Ovary (tissue), 9 donors: Measurements from ENCODE around the gene FAM47E. TPM values are rescaled to one million over a fixed set of nuclear protein-coding genes. Genes with fewer than 3 reads are reported as not detected.
"Not testable (repeated sequence)": the region's sequence is repeated elsewhere in the genome, so short reads cannot be mapped to it uniquely, and the experiment has no call there.

ENCODE experiments used
- DNase-seq, 5 donors: peaks; one replicate each; pipeline ENCODE4 v3.0.0-alpha.2; 2019 to 2020
- H3K27ac ChIP-seq, 2 donors: fragments of 200-600 bp; one replicate each; pipeline versions ENCODE4 v1.5.1 to v1.8.0; 2019 to 2022
- H3K27me3 ChIP-seq: fragments of 200-600 bp; one replicate; pipeline ENCODE4 v1.8.0; 2022
- H3K36me3 ChIP-seq: fragments of 200-600 bp; sonication (generic); one replicate; pipeline ENCODE4 v1.5.1; 2019
- H3K4me1 ChIP-seq: one replicate; pipeline ENCODE4 v1.8.1; 2013; ENCODE audit warnings: mild to moderate bottlenecking, moderate library complexity; ENCODE audit not compliant: insufficient read depth
- H3K4me3 ChIP-seq: fragments of 200-600 bp; sonication (generic); one replicate; pipeline ENCODE4 v1.5.1; 2017
- H3K9me3 ChIP-seq, 2 donors: fragments of 200-600 bp in 1 of 2; sonication (generic) in 1 of 2; one replicate each; pipeline versions ENCODE4 v1.5.1 to v1.8.1; 2013 to 2019; ENCODE audit warnings: mild to moderate bottlenecking in 1 of 2, moderate library complexity in 1 of 2
- EP300 ChIP-seq: sonication (generic); formaldehyde crosslinking; IDR thresholded peaks from one replicate; pipeline ENCODE4 v1.6.1; 2017; ENCODE audit warnings: antibody characterized with exemption
- POLR2A ChIP-seq: fragments of 450-650 bp; IDR thresholded peaks from one replicate; pipeline ENCODE4 v1.6.1; 2017; ENCODE audit warnings: antibody characterized with exemption, mild to moderate bottlenecking, moderate library complexity
- WGBS, 3 donors: extraction: QIAGEN DNeasy Blood & Tissue Kit in 1 of 3; methylation state at CpG; one replicate each; pipeline versions ENCODE4 v1.1.5 to v1.1.7; 2013 to 2017; 5-methylcytosine and 5-hydroxymethylcytosine counted together
- intact Hi-C, 4 donors: fragments of 100-400 bp; cut with DNase I; formaldehyde crosslinking; loops; one replicate each; pipeline versions ENCODE4 v1.11.0 to v1.15.1; 2022 to 2023
- polyA plus RNA-seq, 2 donors: library from polyadenylated mRNA; stranded (reverse); fragments of 200-250 nt in 1 of 2; fragments of 350-450 nt in 1 of 2; fragmentation: Illumina TruSeq in 1 of 2; extraction: RNeasy Lipid Tissue Mini Kit (QIAGEN cat#74804) in 1 of 2; gene quantifications; one replicate each; pipeline ENCODE4 v1.2.3, GENCODE V29; 2013 to 2014
- total RNA-seq, 7 donors: library from RNA; depleted of rRNA in 2 of 7; stranded (reverse); fragments of >200 nt in 2 of 7; fragmentation: NEBNext Ultra II Directional in 3 of 7; extraction: Animal tissue kit (Norgen Biotek cat#: 25700) in 3 of 7; gene quantifications; one replicate each; pipeline versions ENCODE4 v1.1.0 to v1.2.4, GENCODE V29; 2016 to 2023
- TF ChIP-seq, protein P1 (sequence below), 3 donors: fragments of 450-650 bp in 2 of 3; fragments of 200-600 bp in 1 of 3; IDR thresholded peaks; one replicate each; pipeline versions ENCODE4 v1.5.1 to v1.8.0; 2016 to 2022; ENCODE audit warnings: antibody characterized with exemption in 3 of 3, mild to moderate bottlenecking in 1 of 3
- donor health status: DM: no; HTN: no; CAD: no; lungs with moderate emphysema.
- donor health status: DM: no; HTN: no; CAD: no.
- donor health status: Bipolar disorder and iron deficiency.
- donor health status: DM: yes; HTN: yes; CAD: no.
- donor health status: DM: no; HTN: no; CAD: no.
- donor health status: DM: yes; HTN: yes; CAD: no.

The FAM47E gene
- total and polyA plus RNA-seq, 9 donors, result 0.08 to 8.2 (median 2.1) TPM

DNA sequence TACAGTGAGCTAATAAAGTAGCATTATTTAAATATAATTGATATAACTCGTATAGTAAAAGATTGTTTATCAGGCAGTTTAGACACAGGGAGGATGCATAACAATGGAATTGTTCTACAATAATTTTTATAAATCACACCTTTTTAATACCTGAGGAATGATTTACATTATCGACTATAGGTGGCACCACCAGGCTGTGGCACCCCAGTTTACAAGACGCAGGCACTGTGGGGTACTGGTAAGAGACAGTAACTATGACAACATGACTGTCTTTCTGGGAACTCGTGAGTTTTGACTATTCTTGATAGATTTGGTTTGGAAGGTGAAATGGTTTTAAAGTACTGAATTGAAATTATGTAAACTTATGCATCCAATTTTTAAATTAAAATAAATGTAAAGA lies 27.9 kb downstream of the FAM47E start:
- intact Hi-C loops, result no loop called here
- Histone ChIP-seq H3K4me1 (no peaks in the 10 kb centered on the region), H3K9me3 (no peaks in the 10 kb centered on the region), H3K27ac (no peak overlapping the region), H3K27me3 (no peaks in the 10 kb centered on the region), H3K4me3 (no peak overlapping the region), H3K36me3 (no peaks in the 10 kb centered on the region)
- TF ChIP-seq POLR2A (no peak), EP300 (no peak)
- TF ChIP-seq, protein P1, sequence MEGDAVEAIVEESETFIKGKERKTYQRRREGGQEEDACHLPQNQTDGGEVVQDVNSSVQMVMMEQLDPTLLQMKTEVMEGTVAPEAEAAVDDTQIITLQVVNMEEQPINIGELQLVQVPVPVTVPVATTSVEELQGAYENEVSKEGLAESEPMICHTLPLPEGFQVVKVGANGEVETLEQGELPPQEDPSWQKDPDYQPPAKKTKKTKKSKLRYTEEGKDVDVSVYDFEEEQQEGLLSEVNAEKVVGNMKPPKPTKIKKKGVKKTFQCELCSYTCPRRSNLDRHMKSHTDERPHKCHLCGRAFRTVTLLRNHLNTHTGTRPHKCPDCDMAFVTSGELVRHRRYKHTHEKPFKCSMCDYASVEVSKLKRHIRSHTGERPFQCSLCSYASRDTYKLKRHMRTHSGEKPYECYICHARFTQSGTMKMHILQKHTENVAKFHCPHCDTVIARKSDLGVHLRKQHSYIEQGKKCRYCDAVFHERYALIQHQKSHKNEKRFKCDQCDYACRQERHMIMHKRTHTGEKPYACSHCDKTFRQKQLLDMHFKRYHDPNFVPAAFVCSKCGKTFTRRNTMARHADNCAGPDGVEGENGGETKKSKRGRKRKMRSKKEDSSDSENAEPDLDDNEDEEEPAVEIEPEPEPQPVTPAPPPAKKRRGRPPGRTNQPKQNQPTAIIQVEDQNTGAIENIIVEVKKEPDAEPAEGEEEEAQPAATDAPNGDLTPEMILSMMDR (IDR thresholded peaks at IDR 0.05), result no peak
- WGBS, 3 donors, result 74 to 78% (median 76%) methylated on average over 4 of the region's 4 CpGs
- DNase-seq, result no peak

DNA sequence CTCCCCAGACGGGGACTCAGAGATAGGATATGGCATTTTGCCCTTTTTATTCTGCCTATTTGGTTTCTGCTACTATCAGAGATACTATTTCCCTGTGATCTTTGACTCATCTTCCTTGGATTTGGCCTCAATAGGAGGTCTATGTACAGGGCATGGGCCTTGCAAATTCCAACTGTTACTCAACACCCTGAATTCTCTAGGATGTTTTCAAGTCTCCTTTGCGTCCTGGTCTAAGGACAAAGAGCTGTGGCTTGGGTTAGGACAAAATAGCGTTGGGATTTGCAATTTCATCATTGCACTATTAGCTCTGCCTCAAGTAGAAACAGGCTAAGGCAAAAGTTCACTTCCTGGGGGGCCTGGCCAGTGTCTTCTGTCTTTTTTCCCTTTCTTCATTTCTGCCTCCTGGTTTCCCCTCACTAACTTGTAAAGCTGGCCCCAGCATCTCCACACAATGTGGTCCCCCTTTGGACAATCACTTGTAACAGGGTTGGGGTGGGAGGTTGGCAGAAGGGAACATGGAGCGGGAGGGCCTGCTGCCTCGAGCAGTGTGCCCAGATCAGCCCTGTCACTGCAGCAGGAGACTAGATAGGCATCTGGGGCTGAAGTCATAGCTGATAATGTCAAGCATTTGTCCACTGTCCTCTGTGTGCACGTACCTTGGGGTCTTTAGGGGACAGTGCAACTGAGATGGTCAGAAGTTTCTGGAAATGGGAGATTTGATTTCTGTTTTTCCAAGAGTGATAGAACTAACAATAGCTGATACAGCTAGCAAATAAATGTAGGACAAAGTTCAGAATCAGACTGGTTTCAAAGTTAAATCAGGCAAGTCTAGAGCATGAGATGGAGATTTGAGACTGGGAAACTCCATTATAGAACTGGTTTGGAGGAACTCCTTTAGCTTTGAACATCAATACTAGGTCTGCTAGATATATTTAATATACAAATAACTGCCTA lies 29.2 kb downstream of the FAM47E start:
- intact Hi-C loops, result no loop called here
- Histone ChIP-seq H3K27ac (no peak overlapping the region), H3K4me3 (no peak overlapping the region), H3K4me1 (no peaks in the 10 kb centered on the region), H3K9me3 (no peaks in the 10 kb centered on the region), H3K27me3 (no peaks in the 10 kb centered on the region), H3K36me3 (no peaks in the 10 kb centered on the region)
- no peak for TF ChIP-seq EP300
- no peak for TF ChIP-seq POLR2A
- no peak for DNase-seq
- WGBS, 3 donors, result 83 to 84% (median 83%) methylated on average over 6 of the region's 6 CpGs

DNA sequence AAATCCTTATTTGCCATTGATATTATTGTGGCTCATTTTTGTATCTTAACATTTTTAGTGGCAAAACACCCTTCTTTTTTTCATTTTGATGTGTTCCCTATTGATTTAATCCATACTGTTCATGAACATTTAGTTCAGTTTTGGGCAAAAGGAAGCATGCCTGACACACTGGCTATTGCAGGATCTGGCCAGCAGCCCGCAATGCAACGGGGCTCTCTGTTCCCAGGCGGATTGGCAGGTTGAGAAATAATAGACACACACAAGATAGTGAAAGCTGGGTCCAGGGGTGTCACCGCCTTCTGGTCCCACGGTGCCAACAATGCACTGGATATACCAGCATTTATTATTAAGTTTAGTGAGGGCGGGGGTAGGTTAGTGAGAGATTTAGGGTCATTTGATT lies 30.1 kb downstream of the FAM47E start:
- intact Hi-C loops, H3K9me3 ChIP-seq, H3K4me1 ChIP-seq, H3K36me3 ChIP-seq, DNase-seq, H3K27me3 ChIP-seq, H3K4me3 ChIP-seq, H3K27ac ChIP-seq: not testable (repeated sequence)
- WGBS, 3 donors, result 81 to 90% (median 88%) methylated on average over 6 of the region's 6 CpGs

DNA sequence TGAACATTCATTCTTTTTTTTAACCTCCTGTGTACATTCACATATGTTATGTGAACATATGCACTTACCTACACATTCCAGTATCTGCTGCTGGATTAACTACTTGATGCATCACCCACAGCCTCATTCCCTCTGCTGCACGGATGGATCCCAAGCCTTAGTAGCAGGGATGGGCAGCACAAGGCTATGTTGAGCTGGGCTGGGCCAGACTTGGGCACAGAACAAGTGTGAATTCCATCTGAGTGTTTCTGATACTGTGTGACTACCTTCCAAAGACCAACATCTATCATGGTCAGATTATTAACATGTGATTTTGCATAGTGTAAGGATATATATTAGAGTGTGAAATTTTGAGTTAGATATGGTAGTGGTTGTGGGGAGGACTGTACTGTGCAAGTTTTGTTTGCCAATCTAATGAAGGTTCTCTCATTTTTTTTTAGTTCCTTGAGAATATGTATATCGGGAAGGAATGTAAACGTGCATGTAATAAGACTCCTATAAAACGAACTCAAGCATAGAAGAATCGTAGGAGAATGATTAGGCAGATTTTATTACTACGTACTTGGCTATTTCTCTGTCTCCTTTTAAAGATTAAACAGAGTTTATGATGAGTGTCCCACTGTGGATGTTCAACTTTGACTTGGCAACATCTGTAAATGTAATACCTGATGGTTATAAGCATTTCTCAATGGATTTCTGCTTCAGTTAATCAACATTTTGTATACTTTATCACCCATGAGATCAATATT lies 31.6 kb downstream of the FAM47E start:
- TF ChIP-seq, protein P1 (IDR thresholded peaks at IDR 0.05), result no peak
- no peak for TF ChIP-seq EP300
- no peak for TF ChIP-seq POLR2A
- H3K9me3 ChIP-seq, result no peaks in the 10 kb centered on the region
- no peaks in the 10 kb centered on the region for H3K36me3 ChIP-seq
- WGBS, 3 donors, result 51 to 78% (median 58%) methylated on average over 6 of the region's 6 CpGs
- H3K4me3 ChIP-seq, result no peak overlapping the region
- no peaks in the 10 kb centered on the region for H3K4me1 ChIP-seq
- DNase-seq, result no peak
- no peaks in the 10 kb centered on the region for H3K27me3 ChIP-seq
- intact Hi-C loops, result no loop called here
- no peak overlapping the region for H3K27ac ChIP-seq

DNA sequence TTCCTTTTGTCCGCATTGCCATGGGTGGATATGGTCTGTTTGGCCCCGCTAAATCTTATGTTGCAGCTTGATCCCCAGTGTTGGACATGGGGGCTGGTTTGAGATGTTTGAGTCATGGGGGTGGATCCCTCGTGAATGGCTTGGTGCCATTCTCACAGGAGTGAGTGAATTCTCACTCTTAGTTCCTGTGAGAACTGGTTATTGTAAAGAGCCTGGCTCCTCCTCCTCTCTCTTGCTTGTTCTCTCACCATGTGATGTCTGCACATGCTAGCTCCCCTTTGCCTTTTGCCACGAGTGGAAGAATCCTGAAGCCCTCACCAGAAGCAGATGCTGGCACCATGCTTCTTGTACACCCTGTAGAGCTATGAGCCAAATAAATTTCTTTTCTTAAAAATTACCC lies 32.4 kb downstream of the FAM47E start:
- no peaks in the 10 kb centered on the region for H3K4me1 ChIP-seq
- H3K4me3 ChIP-seq, result no peak overlapping the region
- H3K27ac ChIP-seq, result no peak overlapping the region
- TF ChIP-seq, protein P1 (IDR thresholded peaks at IDR 0.05), result no peak
- TF ChIP-seq EP300 (no peak), POLR2A (no peak)
- WGBS, 3 donors, result 60 to 74% (median 69%) methylated on average over 4 of the region's 4 CpGs
- H3K9me3 ChIP-seq, result no peaks in the 10 kb centered on the region
- DNase-seq, result no peak
- no peaks in the 10 kb centered on the region for H3K27me3 ChIP-seq
- H3K36me3 ChIP-seq, result no peaks in the 10 kb centered on the region
- intact Hi-C loops, result no loop called here

DNA sequence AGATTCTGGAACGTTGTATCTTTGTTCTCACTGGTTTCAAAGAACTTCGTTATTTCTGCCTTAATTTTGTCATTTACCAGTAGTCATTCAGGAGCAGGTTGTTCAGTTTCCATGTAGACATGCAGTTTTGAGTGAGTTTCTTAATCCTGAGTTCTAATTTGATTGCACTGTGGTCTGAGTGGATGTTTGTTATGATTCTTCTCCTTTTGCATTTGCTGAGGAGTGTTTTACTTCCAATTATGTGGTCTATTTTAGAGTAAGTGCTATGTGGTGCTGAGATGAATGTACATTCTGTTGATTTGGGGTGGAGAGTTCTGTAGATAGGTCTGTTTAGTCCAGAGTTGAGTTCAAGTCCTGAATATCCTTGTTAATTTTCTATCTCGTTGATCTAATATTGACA lies 36.3 kb downstream of the FAM47E start:
- H3K4me1 ChIP-seq, intact Hi-C loops, H3K9me3 ChIP-seq, H3K36me3 ChIP-seq, H3K4me3 ChIP-seq, DNase-seq, H3K27me3 ChIP-seq, H3K27ac ChIP-seq: not testable (repeated sequence)
- 77 to 89% (median 81%) methylated on average over 3 of the region's 3 CpGs for WGBS, 3 donors
